ENCODE measurements around the gene PDP2. TPM values are rescaled to one million over a fixed set of nuclear protein-coding genes. Genes with fewer than 3 reads are reported as not detected.

The PDP2 gene
- total RNA-seq, 1 experiment from 2014 or later, result 3.1 TPM

DNA sequence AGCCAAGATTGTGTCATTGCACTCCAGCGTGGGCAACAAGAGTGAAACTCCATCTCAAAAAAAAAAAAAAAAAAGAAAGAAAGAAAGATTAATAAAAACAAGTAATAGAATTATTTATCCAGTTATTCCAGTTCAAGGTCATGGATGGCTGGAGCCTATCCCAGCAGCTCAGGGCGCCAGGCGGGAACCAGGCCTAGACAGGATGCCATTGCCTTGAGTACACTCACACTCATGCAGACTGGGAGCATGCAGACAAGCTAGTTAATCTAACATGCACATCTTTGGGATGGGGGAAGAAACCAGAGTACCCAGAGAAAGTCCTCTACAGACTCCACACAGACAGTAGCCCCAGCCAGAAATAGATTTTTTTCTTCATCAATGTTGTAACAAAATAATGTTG lies 17.9 kb downstream of the PDP2 start:
- DNase-seq (ENCODE audit: low read depth), result peak; percentile 64
- in situ Hi-C loops (cut with HindIII; ENCODE audit: low pct_unique_long_range_greater_than_20kb, low sequenced_read_pairs), result no loop called here

DNA sequence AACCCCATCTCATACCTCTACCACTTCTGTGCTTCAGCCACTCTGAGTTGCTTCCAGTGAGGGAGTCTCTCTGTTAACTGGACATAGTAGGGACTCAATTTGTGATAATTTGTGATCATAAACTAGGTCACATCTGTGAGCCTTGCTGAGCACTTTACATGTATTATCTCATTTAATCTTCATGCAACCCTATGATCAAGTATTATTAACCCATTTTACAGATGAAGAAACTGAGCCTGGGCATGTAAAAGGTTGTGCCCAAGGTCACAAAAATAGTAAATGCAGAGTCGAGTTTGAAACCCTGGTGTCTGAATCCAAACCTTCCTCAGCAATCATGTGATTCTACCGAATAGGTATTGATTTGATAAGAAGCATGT lies 18.6 kb downstream of the PDP2 start:
- DNase-seq (ENCODE audit: low read depth), result no peak
- in situ Hi-C loops (cut with HindIII; ENCODE audit: low pct_unique_long_range_greater_than_20kb, low sequenced_read_pairs), result no loop called here

DNA sequence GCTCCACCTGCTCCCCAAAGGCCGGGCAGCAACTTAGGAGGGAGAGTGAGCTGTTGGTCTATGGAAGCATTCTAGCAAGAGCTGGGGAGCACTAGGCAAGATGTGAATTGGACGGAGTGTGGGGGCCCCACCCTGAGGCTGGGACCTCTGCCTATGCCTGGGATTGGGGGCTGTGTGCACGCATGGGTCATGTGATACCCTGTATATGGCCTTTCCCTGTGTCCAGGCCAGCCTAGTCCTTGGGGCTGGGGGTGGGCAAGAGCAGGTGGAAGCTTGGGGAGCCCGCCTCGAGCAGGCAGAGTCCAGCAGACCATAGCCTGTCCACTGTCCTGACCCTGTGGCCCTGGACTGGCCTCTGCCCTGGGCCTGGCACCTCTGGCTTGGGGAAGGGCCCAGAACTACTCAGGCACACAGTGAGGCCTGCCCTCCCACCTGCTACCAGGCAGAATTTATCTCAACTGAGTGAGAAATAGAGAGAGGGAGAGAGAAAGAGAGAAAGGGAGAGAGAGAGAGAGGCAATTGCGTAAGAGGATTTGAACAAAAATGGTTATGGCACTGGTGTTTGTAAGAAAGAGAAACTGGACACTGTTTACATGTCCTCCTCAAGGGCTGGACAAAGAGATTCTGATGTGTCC lies 19.1 kb downstream of the PDP2 start:
- in situ Hi-C loops (cut with HindIII; ENCODE audit: low pct_unique_long_range_greater_than_20kb, low sequenced_read_pairs), result no loop called here
- DNase-seq (ENCODE audit: low read depth), result peak; percentile 72

DNA sequence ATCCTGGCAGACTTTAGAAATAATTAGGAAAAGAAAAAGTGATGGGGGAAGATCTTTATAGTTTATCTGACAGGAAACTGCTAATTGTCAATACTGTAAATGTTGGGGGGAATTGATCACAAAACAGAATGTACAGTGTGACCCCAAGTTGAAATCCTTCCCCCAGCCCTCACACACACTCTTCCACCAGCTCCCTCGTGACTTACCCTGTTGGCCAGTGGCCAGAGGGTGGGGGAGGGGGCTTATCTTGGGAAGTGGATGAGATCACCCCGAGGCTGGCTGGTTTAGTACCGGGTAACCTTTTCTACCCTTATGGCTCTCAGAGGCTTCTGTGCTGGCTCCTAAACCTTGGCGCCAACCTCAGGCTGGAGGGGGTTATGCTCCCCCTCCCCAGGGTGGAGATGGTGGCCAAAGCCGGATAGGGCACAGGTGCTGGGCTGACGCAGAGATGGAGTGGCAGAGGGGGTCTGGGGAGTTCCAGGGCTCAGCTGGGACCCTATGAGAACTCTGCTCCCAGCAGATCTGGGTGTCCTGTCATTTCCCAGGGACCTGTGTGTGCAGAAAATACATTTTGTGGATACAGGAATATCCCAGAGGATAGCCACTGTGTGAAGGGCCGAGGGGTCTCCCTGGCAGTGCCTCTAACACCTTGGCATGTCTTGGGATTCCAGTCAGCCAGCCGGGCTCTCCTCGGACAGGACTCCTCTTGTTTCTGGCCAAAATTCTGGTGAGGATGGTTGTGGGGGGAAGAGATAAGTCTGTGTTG lies 19.8 kb downstream of the PDP2 start:
- peak; percentile 77 for DNase-seq (ENCODE audit: low read depth)
- in situ Hi-C loops (cut with HindIII; ENCODE audit: low pct_unique_long_range_greater_than_20kb, low sequenced_read_pairs), result no loop called here

DNA sequence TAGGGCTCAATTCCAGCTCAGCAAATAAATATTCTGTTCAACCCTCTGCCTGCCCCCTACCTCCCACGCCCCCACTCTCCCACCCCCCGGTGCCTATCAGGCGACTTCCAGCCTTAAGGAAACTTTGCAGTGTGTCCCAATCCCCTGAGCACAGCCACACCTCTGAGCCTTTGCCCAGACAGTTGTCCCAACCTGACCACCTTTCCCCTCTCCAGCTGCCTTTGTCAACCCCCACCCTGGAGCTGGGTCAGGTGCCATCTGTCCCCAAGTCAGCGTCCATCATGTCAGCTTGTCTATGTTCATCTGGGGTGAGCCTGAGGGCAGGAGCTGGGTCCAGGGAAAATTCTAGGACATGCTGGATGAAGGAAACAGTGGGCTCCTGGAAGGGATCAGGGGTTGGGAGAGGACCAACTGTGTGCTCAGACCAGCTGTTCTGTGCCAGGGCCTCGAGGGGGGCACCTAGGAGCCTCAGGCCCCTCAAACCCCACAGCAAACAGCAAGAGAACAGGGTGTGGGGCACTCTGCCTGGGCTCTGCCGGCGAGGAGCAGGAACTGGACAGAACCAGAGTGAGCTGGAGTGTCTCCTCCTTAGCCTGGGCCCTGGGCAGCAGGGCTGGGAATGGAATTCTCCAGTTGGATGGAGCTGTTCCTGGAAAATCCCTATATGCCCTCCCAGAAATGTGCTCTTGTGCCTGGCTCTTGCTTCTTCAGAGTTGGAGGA lies 20.6 kb downstream of the PDP2 start:
- DNase-seq (ENCODE audit: low read depth), result no peak
- in situ Hi-C loops (cut with HindIII; ENCODE audit: low pct_unique_long_range_greater_than_20kb, low sequenced_read_pairs), result no loop called here

DNA sequence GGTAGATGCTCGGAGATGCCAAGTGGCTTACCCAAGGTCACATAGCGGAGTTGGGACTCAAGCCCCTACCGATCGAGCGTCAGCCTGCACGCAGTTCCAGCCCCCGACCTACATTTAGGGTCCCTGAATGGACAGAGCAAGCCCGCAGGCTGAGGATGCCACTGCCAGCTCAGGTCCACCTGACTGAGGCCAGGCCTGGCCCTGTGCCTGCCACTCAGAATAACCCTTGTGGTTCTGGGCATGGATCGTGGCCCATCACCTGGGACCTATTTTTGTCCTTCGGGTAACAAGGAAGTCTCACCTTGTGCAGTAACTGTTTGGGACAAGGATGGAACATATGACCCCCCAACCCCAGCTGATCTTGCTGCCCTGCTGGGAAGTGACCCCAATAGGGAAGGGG lies 21.3 kb downstream of the PDP2 start:
- in situ Hi-C loops (cut with HindIII; ENCODE audit: low pct_unique_long_range_greater_than_20kb, low sequenced_read_pairs), result no loop called here
- no peak for DNase-seq (ENCODE audit: low read depth)

DNA sequence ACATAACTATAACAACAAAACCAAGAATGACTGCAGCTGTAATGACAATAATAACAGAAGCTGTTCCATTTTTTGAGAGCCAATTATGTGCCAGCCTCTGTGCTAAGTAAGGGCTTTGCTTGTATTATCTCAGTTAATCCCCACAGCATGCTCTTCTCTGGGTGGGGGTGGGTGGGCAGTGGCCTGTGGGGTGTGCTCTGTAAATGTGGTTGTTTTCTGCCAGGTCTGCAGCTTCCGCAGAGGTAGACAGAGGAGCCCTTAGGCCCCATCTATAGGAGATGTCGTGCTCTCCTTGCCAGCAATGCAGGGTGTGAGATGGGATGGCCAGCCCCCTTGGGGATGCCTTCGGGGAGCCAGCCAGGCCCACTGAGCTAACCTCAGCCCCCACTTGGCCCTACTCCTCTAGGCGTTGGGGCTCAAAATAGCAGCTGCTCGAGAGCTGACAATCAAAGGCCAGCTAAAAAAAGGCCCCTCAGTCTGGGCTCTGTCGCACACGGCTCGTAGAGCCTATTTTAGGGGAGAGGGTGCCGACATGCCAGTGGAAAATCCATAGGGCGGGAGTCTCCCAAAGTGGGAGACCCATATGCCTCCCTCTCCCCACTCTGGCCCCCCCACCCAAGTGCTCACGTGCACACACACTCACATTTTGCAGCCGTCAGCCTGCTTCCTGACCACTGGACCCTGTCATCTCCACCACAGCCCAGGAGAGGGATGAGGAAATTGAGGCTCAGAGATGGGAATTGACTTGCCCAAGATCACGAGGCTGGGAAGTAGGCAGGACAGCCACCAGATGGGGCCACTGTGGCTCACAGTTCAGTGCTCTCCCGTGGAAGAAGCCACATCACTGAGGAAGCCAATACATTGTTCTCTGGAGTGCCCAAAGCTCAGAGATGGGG lies 22.6 kb downstream of the PDP2 start:
- in situ Hi-C loops (cut with HindIII; ENCODE audit: low pct_unique_long_range_greater_than_20kb, low sequenced_read_pairs), result no loop called here
- DNase-seq (ENCODE audit: low read depth), result no peak

DNA sequence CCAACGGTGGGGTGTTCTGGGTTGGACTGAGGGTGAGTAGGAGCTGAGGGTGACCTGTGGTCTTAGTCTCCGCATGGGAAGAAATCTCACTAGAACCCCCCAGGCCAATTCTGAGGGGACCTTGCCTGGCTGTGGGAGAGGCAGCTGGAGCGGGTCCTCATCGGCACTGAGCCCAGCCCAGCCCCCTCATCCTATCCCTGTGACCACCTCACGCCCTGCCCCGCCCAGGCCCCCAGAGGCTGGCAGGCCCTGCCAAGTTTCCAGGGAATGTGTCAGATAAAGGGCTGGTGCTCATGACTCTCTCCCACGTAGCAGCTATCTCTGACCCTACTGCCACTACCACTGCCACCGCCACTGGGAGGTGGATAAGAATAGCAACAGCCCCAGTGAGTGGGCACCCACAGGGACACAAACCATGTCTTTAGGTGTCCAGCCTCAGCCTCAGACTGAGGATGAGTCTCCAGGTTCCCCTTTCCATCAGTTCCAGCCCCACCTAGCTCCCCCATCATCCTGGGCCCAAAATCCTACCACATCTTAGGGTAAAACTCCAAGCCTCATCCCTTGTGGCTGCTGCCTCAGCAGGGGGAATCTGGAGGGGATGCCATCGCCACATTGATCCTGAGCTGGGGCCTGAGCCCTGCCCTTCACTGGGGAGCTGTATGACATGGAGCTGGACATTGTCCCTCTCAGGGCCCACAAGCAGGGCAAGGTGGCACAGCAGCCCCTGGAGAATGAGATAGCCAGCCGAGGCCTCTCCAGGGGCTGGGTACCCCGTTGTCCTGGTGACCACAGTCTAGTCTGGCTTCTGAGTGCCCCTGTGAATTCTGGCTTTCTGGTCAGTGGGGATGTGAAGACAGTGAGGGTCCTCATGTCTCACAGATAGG lies 23.5 kb downstream of the PDP2 start:
- DNase-seq (ENCODE audit: low read depth), result no peak
- in situ Hi-C loops (cut with HindIII; ENCODE audit: low pct_unique_long_range_greater_than_20kb, low sequenced_read_pairs), result no loop called here

DNA sequence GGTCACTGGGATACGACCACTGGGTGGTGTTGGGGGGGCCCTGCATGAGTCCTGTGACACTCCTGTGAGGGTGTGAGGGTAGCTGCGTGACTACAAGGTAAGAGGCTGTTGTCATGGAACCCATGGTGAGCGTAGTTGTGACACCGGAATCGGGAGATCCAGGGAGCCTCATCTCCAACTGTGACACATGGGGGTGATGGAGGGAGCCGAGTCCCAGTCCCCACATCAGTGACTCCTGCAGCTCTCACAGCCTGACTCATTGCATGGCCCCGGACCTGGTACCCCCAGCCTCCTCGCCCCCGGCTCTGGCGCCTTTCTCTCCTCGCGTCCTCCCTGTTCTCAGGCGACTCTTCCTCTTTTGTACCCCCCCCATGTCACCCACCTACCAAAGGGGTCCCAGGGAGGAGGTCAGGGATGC lies 24.1 kb downstream of the PDP2 start:
- in situ Hi-C loops (cut with HindIII; ENCODE audit: low pct_unique_long_range_greater_than_20kb, low sequenced_read_pairs), result no loop called here
- DNase-seq (ENCODE audit: low read depth), result no peak

DNA sequence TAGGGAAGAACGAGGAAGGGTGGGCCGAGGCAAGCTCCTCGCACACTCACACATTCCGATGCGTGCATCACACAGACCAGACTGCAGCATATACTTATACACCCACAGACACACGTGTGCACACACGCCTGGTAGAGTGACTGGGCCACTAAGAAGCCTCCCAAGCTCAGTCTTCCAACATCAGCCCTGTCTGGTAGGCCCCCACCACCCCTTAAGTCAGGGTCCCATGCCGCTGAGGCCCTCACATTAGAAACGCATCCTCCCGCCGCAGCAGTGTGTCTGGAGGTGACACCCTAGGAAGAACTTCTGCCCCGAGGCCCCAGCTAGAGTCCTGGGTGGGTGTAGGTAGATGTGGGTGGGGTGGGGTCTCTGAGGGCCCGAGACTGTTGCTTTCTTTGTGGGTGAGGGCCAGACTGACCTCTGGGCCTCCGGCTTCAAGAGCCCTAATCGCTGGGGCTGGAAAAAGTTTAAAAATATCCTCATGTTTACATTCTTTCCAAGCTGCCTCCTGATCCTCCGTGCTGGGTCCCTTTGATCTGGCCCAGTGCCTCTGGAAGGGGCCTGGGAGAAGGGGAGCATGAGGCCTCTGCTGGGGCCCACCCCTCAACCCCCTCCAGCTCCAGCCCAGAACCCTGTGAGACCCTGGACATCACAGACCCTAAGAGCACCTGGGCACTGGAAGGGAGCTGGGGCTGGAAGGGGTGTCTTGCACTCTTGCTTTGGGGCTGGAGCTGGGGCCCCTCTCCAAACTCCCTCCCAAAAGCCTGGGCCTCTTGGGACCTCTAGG lies 24.7 kb downstream of the PDP2 start:
- no peak for DNase-seq (ENCODE audit: low read depth)
- in situ Hi-C loops (cut with HindIII; ENCODE audit: low pct_unique_long_range_greater_than_20kb, low sequenced_read_pairs), result no loop called here

DNA sequence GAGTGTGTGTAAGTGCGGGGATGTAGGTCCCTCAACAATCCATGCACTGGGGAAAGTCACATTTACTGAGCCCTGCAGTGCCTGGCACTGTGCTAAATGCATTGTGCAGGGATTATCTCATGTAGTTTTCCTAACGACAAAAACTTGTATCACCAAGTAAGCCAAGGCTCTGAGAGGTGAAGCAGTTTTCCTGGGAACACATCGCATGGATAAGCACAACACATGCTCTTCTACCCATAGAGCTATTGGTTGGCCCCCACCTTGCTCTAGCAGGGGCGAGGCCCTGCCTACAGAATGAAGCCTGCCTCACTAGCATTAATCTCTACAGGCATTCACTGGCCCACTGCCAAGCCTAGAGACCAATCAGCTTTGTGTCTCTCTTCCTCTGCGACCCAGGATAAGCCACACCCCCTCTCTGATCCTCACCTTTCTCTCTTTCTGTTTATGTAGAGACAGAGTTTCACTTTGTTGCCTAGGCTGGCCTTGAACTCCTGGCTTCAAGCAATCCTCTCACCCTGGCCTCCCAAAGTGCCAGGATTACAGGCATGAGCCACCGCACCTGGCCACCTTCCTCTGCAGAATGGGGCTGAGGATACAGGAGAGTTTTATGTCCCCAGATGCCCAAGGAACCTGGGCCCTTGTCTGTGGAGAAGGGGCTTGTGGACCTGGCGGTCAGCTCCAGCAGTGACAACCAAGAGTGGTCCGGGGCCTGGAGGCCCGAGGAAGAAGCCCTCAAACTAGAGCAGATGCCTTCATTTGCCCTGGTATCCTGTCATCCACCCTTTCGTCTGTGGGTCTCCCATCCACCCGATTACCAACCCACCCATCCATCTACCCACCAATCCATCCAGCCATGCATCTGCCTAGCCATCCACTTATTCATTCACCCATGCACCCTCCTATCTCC lies 25.6 kb downstream of the PDP2 start:
- DNase-seq (ENCODE audit: low read depth), result peak; percentile 85
- in situ Hi-C loops (cut with HindIII; ENCODE audit: low pct_unique_long_range_greater_than_20kb, low sequenced_read_pairs), result no loop called here

DNA sequence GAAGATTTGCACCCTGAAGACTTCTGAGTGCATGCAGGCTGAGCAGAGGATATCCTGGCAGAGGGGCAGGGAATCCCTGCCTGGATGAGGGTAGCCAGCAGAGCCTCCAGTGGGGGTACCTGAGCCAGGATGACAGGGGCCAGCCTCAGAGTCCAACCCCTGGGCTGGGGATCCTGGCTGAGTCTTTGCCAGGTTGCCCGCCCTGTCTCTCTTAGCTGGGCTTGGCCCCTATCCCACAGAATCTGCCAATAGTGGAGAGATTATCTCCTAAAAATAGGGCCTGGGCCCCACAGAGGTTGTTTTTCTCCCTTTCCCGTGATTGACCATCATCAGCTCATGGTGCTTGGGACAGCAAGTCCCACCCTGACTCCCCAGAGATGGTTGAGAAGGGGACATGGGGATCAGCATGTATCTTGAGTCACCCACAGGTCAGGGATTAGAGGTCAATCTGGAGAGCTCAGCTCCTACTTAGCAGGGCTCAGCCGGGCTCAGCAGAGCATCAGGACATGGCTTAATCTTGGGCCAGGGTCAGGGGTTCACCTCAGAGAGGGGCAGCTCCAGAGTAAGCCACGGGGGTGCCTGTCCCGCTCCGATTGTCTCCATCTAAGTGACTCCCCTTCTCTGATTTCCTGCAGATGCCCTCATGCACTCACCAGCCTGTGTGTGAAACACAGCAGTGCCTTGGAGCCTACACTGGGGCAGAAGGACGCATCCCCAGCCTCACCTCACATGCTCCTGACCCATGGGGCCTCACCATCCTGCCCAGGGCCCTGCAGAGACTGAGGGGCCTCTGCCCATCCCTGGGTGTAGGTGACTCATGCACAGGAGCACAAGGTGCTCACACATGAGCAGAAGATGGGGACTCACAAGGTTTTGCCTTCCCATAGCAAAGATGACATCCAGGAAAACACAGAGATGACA lies 26.9 kb downstream of the PDP2 start:
- DNase-seq (ENCODE audit: low read depth), result no peak
- in situ Hi-C loops (cut with HindIII; ENCODE audit: low pct_unique_long_range_greater_than_20kb, low sequenced_read_pairs), result no loop called here

DNA sequence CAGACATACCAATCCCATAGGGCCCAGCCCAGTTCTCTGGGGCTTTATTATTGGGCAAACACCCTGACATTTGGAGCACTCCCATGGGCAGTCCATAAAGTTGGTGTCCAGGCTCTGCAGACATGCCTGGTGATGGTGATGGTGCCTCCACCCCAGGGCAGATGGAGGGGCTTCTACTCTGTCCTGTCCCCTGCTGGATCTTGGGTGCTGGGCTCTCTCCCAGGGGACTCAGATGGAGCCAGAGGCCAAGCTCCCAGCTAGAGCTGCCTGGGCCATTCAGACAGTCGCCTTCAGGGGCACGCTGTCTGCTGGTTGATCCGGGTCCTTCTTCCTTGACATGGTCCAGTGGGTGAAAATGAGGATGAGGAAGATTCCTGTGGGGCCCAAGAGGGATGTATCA lies 27.8 kb downstream of the PDP2 start:
- in situ Hi-C loops (cut with HindIII; ENCODE audit: low pct_unique_long_range_greater_than_20kb, low sequenced_read_pairs), result no loop called here
- no peak for DNase-seq (ENCODE audit: low read depth)

DNA sequence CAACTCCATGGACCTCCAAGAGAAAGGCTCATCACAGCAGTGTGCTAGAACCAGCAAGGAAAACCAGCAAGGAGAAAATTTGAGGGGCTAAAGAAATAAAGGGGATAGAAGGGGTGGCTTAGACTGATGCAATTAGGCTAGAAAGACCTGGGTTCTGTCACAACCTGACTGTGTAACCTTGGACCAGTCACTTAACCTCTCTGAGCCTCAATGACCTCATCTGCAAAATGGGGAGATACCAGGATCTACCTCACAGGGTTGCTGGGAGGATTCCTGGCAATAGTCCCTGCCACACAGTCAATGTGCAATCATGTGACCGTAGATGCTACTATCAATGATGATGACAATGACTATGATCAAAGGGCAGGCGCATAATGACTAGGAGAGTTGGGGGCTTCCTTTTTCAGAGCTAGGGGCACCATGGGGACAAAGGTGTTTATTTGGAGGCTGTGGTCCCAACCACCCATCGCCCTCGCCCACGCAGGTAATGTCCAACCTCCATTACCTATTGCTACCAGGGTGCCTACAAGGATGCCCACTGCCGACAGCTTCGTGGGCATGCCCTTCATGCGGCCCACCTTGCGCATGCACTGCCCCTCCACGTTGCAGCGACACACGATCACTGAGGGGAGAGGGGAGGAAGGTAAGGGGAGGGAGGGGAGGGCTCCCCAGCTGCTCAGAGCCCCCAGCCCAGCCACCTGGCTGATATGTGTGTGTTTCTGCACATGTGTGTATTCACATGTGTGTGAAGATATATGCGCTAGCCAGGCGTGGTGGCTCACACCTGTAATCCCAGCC lies 28.6 kb downstream of the PDP2 start:
- no peak for DNase-seq (ENCODE audit: low read depth)
- in situ Hi-C loops (cut with HindIII; ENCODE audit: low pct_unique_long_range_greater_than_20kb, low sequenced_read_pairs), result no loop called here

Measured in Caki2 (cell line).